OCI-LY3 (cell line): ENCODE measurements around the gene MBNL1.

Source experiments
- H2AFZ ChIP-seq: fragments of 200-600, 300-600 bp; shearing (Covaris generic); 2 replicates; pipeline ENCODE4 v1.6.0; 2014; ENCODE audit warnings: antibody characterized with exemption, low read depth, low read length
- H3K27ac ChIP-seq: fragments of 200-600, 300-600 bp; sonication (generic); 2 replicates; pipeline ENCODE4 v1.5.1; 2014; ENCODE audit warnings: mild to moderate bottlenecking, low read length, moderate library complexity, mixed read lengths
- H3K27me3 ChIP-seq: fragments of 200-600, 300-600 bp; sonication (generic); 2 replicates; pipeline ENCODE4 v1.6.1; 2014; ENCODE audit warnings: low read depth, low read length, mixed read lengths
- H3K36me3 ChIP-seq: fragments of 200-600, 300-600 bp; sonication (generic); replicated peaks from 2 replicates; pipeline ENCODE3; 2014; ENCODE audit warnings: low read depth, low read length, mixed read lengths
- H3K4me1 ChIP-seq: fragments of 300-600, 200-600 bp; sonication (generic); 2 replicates; pipeline ENCODE4 v1.6.1; 2014; ENCODE audit warnings: low read length, mixed read lengths
- H3K4me2 ChIP-seq: fragments of 200-600, 300-600 bp; sonication (generic); 2 replicates; pipeline ENCODE4 v1.6.1; 2014; ENCODE audit warnings: low read length, mixed read lengths
- H3K4me3 ChIP-seq: fragments of 300-600, 200-600 bp; sonication (generic); 2 replicates; pipeline ENCODE4 v1.5.1; 2014; ENCODE audit warnings: antibody characterized with exemption, mild to moderate bottlenecking, low read length, moderate library complexity
- H3K79me2 ChIP-seq: fragments of 300-600, 200-600 bp; shearing (Covaris generic); 2 replicates; pipeline ENCODE4 v1.6.1; 2014; ENCODE audit warnings: mild to moderate bottlenecking, low read length, mixed read lengths
- H3K9ac ChIP-seq: fragments of 300-600, 200-600 bp; shearing (Covaris generic); 2 replicates; pipeline ENCODE4 v1.6.0; 2014; ENCODE audit warnings: mild to moderate bottlenecking, low read length, moderate library complexity
- H3K9me3 ChIP-seq: fragments of 200-600, 300-600 bp; shearing (Covaris generic); 2 replicates; pipeline ENCODE4 v1.6.1; 2014; ENCODE audit warnings: low read length, mixed read lengths; ENCODE audit not compliant: insufficient read depth
- H4K20me1 ChIP-seq: fragments of 200-600, 300-600 bp; sonication (generic); 2 replicates; pipeline ENCODE4 v1.6.1; 2016; ENCODE audit warnings: low read length, mixed read lengths; ENCODE audit not compliant: insufficient read depth
- EZH2phosphoT487 ChIP-seq: fragments of 200-600 bp; shearing (Covaris generic); IDR thresholded peaks from 2 replicates; pipeline ENCODE4 v1.6.1; 2018; ENCODE audit warnings: antibody characterized with exemption, mixed run types, low read depth
- TF ChIP-seq, protein P1 (sequence below): fragments of 200-600, 300-600 bp; sonication (generic); IDR thresholded peaks from 2 replicates; pipeline ENCODE4 v1.5.1; 2014; ENCODE audit warnings: antibody characterized with exemption, low read length, low read depth

Gene MBNL1

DNA sequence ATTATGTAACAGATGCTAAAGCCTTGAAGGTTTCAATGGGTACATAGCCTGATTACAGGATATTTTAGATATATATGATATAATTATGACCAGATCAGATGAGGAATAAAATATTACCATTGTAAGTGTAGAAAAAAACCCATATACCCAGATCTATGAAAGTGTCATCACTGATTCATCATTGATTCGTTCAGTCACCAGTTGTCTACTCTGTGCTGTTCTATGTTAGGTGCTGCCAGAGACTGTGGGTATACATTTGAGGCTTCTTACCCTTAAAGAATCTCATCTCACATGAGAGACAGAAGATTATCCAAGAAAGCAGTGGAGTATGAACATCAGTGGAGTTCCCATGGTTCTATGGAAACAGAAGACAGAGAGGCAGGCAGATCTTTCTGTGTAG, 92.2 kb downstream of the MBNL1 start:
- H3K4me1 ChIP-seq, result peaks cover 19% of the 10 kb centered on the region
- no peaks in the 10 kb centered on the region; the same call in 1 of the 2 replicates for H3K9me3 ChIP-seq
- no peak overlapping the region for H2AFZ ChIP-seq
- peaks cover 16% of the 10 kb centered on the region for H3K36me3 ChIP-seq
- peaks cover 94% of the 10 kb centered on the region for H3K79me2 ChIP-seq
- H3K9ac ChIP-seq, result no peak overlapping the region
- H3K27ac ChIP-seq, result no peak overlapping the region
- H4K20me1 ChIP-seq, result peaks cover 82% of the 10 kb centered on the region
- TF ChIP-seq, protein P1, sequence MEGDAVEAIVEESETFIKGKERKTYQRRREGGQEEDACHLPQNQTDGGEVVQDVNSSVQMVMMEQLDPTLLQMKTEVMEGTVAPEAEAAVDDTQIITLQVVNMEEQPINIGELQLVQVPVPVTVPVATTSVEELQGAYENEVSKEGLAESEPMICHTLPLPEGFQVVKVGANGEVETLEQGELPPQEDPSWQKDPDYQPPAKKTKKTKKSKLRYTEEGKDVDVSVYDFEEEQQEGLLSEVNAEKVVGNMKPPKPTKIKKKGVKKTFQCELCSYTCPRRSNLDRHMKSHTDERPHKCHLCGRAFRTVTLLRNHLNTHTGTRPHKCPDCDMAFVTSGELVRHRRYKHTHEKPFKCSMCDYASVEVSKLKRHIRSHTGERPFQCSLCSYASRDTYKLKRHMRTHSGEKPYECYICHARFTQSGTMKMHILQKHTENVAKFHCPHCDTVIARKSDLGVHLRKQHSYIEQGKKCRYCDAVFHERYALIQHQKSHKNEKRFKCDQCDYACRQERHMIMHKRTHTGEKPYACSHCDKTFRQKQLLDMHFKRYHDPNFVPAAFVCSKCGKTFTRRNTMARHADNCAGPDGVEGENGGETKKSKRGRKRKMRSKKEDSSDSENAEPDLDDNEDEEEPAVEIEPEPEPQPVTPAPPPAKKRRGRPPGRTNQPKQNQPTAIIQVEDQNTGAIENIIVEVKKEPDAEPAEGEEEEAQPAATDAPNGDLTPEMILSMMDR, result no peak
- TF ChIP-seq EZH2phosphoT487, result no peak
- no peaks in the 10 kb centered on the region for H3K27me3 ChIP-seq
- no peak overlapping the region for H3K4me2 ChIP-seq
- H3K4me3 ChIP-seq, result no peak overlapping the region

DNA sequence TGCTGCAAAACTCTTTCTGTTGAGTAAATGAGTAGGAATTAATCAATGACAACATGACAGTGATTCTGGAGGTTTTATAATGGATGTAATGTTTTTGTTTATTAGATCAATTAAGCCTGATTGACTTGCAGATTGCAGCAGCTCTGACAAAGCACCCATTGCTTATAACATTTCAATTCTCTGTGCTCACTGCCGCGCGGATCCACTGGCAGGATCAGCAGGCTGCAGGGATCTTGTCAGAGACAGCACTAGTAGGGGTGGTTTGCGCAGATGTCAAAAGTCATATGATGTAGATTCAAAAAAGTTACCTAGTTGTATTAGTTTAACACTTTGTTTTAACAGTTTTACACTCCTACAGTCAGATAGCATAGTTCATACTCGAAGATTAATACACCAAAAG, 93.4 kb downstream of the MBNL1 start:
- no peak overlapping the region for H3K9ac ChIP-seq
- H3K9me3 ChIP-seq, result no peaks in the 10 kb centered on the region; the same call in 1 of the 2 replicates
- no peak overlapping the region for H3K4me2 ChIP-seq
- H3K27me3 ChIP-seq, result no peaks in the 10 kb centered on the region
- peaks cover 8% of the 10 kb centered on the region for H3K4me1 ChIP-seq
- TF ChIP-seq, protein P1, result no peak
- no peak for TF ChIP-seq EZH2phosphoT487
- H4K20me1 ChIP-seq, result peaks cover 81% of the 10 kb centered on the region
- H2AFZ ChIP-seq, result no peak overlapping the region
- no peak overlapping the region for H3K27ac ChIP-seq
- no peak overlapping the region for H3K4me3 ChIP-seq
- peaks cover 24% of the 10 kb centered on the region for H3K36me3 ChIP-seq
- peaks cover 95% of the 10 kb centered on the region for H3K79me2 ChIP-seq

DNA sequence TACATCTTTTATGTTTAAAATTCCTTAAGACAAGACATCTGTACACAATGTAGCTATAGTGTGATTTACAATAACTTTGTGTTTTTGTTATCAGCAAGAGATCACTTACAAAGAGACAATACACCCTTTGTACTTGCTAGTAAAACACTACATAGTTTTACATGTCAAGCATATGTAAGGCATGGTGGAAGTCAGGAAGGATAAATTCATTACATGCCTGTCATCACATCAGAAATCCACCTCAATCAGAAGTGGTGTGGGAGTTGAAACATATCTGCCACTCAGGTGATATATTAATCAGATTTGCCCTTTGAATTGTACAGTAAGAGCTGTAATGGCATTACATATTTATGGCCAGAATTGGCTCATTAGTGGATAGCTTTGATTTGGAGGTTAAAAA, 95.5 kb downstream of the MBNL1 start:
- Histone ChIP-seq H3K9ac (no peak overlapping the region), H3K4me2 (no peak overlapping the region), H3K4me1 (no peaks in the 10 kb centered on the region), H3K79me2 (peaks cover 96% of the 10 kb centered on the region), H3K9me3 (no peaks in the 10 kb centered on the region; the same call in 1 of the 2 replicates), H4K20me1 (peaks cover 81% of the 10 kb centered on the region), H2AFZ (no peak overlapping the region), H3K27me3 (no peaks in the 10 kb centered on the region), H3K36me3 (peaks cover 24% of the 10 kb centered on the region), H3K4me3 (no peak overlapping the region), H3K27ac (no peak overlapping the region)
- TF ChIP-seq, protein P1, result no peak
- TF ChIP-seq EZH2phosphoT487, result no peak

DNA sequence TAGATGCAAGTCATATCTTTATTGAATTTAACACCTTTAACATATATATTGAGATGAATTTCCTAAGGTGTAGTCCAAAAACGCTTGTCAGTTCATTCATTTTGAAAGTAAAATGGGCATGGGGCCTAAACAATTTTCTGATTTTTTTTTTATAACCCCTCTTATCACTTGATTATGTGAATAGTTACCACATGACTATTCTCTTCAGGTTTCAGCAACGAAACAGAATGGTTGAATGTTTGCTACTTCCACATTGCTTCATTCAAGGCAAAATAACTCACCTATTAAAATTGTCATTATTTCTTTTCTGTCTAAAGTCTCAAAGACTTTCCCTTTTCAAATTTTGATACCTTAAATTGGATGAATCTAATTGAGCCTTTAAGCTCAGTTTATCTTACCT, 96.4 kb downstream of the MBNL1 start:
- H3K4me2 ChIP-seq, result no peak overlapping the region
- H3K36me3 ChIP-seq, result peaks cover 24% of the 10 kb centered on the region
- no peak overlapping the region for H3K4me3 ChIP-seq
- H3K79me2 ChIP-seq, result peaks cover 96% of the 10 kb centered on the region
- no peak overlapping the region for H3K9ac ChIP-seq
- no peak overlapping the region for H2AFZ ChIP-seq
- no peaks in the 10 kb centered on the region; the same call in 1 of the 2 replicates for H3K9me3 ChIP-seq
- H3K27me3 ChIP-seq, result no peaks in the 10 kb centered on the region
- no peak overlapping the region for H3K27ac ChIP-seq
- TF ChIP-seq, protein P1, result no peak
- TF ChIP-seq EZH2phosphoT487, result no peak
- H4K20me1 ChIP-seq, result peaks cover 80% of the 10 kb centered on the region
- no peaks in the 10 kb centered on the region for H3K4me1 ChIP-seq
